GM18519 (cell line): ENCODE measurements around the gene WNT5A.

Experiments
- ATAC-seq: cut with Tn5 transposase; IDR thresholded peaks from one replicate; pipeline ENCODE4 v1.9.1; 2021; ENCODE audit warnings: mild to moderate bottlenecking, moderate library complexity; ENCODE audit not compliant: unreplicated experiment, low FRiP score

Gene WNT5A

DNA sequence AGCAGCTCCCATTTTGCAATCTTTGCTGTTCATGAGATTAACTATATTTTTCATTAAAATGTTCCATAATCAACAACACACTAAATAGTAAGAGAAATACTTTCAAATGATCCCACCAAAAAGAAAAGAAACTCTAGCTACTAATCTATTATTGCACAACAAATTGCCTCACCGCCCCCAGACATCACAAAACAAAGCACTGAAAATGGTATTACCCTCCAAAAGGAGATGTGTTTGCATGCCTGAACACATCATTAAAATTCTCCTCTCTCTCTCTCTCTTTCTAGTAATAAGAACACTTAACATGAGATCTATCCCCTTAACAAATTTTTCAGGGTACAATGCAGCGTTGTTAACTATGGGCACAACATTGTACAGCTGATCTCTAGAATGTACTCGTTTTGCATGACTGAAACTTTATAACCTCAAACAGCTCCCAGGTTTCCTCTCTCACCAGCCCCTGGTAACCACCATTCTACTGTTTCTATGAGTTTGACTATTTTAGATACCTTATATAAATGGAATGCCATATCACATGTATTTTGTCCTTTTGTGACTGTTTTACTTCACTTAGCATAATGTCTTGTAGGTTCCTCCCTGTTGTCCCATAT, 33.1 kb downstream of the WNT5A start:
- no peak for ATAC-seq

DNA sequence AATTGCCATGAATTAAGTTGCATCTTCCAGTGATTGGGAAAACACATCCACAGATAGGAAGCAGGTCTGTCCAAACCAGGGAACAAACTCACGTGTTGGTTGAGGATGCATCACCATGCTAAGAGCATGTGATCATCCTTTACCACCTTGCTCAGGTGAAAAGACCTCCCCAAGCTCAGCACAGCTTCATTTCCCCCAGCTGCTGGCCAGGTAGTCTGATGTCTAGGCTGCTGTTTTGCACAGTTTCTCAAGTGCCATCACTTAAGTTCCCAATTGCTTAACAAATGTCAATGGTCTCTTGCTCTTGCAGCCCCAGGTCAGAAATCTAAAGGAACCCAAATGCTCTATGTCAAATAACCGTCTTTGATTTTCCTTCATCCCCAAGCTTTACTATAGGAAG, 34.2 kb downstream of the WNT5A start:
- no peak for ATAC-seq

DNA sequence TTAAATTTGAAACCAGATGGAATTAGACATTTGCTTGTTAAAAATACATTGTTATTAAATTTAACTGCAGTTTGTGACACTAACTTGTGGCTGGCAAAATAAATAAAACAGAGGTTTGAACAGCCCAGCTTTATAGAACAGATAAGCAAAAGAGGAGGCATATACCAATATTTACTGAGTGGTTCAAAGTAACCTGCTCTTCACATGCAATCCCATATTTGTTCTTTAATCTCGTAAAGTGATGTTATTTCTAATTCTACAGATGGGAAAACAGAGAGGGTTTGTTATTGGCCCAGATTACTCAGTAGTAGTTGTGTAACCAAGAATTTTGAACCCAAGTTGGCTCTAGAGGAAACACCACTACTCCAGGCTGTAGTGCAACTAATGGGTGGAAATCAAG, 37.6 kb downstream of the WNT5A start:
- no peak for ATAC-seq

DNA sequence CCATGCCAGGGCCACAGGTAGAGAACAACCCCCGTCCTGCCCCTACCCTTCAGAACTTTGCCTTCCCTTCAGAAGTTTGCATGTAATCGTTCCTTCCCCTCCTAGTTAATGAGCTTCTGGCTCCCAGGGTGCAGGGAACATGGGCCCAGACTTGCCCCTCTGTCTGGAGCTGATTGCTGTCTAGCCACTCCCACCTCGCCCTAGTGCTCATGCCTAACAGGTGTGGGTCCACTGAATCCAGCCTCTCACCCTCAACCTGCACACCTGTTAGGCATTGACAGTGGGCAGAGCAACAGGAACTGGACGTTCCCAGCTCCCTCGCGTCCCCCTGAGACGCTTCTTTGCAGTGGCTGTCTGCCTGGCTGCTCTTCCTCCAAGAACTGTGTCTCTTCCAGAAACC, 40.3 kb downstream of the WNT5A start:
- no peak for ATAC-seq

DNA sequence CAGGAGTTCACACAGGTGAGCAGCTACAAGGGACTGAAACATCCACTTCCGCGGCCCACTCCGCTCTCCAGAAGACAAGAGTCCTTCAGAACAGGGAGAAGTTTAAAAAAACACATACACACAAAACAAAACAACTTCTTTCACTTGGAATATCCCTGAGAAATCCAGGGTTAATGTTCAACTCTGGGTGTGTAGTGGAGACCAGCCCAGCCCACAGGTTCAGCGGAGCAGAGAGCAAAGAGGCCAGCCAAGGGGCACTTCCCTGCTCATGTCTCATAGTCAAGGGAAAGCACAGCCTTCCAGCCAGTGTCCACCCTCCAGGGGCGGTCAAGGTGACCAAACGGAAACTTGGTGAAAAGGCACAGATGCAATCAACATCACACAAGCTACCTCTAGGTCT, 41.6 kb downstream of the WNT5A start:
- no peak for ATAC-seq

DNA sequence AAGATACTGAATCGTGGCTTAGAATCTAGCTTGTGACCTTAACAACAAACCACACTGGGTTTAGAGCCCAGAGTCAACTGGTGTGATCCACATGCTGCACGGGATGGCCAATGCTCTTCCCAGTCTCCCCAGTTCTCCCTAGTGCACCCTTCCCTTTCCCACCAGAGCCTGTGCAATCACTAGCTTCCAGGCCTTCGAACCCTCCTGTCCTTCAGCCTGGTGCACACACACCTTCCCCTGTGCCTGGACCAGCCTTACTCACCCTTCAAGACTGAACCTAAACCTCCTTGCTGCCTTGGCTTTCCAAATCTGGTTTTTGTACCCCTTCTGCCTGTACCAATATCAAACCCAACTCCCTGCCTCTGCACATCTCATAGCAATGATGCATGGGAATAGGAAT, 43.8 kb downstream of the WNT5A start:
- ATAC-seq = no peak

DNA sequence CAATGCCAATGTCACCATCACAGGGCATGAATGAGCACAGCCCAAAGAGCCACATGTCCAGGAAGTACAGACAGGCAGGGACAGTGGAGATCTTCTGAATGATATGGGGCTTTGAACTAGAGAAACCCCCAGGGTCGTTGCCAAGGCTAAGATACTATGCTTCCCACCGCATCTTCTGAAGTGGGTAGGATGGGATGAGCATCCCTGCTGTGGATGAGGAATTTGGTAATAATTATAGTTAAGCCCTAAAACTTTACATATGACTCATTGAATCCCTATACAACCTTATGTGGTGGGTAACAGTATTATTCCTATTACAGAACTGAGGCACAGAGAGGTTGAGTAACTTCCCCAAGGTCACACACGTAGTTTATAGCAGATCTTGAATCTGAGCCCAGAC, 44.2 kb downstream of the WNT5A start:
- ATAC-seq = no peak

DNA sequence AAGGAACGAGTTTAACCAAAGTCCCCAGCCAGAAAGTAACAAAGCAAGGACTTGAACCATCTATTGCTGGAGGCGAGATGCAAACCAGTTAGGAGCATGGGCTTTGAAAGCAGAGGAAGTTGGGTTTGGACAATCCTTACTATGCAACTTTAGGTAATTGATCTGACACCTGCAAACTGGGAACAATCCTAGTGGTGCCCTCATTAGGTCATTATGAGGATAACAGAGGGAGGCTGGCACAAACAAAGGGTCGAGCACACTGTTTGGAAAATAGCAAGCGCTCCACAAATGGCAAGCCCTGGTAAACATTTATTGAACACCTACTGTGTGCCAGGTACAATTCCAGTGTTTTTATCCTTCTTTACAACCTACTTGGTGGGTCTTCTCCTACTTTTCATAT, 45.6 kb downstream of the WNT5A start:
- ATAC-seq = no peak

DNA sequence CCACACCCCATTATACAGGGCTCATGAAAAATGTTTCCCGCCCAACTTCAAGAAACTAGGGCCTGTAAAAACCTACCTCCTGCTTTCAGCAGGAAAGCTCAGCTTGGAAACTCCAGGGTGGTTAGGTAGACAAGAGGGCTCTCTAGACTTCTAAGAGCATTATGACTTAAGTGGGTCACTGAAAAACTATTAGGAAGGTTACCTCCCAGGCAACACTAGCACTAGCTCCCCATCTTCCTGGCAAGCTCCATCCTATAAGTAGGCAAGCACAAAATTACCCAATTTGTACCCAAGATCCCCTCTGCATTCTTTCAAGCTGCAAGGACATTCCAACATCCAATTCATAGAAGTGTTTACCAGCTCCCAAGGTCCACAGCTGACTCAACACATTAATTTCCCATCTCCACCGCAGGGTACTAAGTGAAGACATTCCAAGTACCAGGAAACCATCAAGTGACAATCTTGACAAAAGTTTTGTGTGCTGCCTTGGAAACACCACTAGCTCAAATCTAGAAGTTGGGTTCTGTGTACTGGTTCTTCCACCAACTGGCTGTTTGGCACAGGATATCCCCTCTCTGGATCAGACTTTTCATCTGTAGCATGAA, 46.9 kb downstream of the WNT5A start:
- ATAC-seq = no peak

DNA sequence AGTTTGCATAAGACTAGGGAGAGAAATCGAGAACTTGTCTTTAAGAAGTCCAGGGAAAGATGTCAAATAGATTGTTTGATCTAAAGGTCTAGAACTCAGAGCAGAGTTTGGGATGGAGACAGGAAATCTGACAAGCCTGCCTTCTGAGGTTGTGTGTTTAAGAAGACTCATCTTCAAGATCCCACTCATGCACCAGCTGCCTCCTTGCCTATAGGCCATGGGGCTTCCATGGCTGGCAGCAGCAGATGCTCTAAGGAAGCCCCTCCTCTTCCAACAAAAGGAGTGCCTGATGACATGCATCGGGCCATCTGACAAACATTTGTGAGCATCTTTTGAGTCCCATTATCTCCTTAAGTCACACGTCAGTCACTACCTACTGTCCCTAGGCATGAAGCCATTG, 47.4 kb downstream of the WNT5A start:
- no peak for ATAC-seq

DNA sequence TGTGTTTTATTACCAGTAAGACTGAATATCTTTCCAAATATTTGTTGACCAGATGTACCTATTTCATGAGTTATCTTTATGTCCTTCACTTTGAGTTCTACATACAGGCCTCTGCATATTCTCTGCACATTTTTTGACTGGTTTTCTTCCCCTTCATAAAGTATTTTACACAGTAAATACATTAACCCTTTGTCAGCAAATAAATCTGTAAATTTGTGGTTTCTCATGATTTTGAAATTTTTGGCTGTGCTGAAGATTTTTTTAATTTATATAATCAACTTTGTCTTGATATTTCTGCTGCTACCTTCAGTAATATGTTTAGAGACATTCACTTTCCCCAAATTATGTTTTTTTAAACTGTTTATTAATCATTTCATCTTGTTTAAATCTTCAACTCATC, 50.5 kb downstream of the WNT5A start:
- no peak for ATAC-seq

DNA sequence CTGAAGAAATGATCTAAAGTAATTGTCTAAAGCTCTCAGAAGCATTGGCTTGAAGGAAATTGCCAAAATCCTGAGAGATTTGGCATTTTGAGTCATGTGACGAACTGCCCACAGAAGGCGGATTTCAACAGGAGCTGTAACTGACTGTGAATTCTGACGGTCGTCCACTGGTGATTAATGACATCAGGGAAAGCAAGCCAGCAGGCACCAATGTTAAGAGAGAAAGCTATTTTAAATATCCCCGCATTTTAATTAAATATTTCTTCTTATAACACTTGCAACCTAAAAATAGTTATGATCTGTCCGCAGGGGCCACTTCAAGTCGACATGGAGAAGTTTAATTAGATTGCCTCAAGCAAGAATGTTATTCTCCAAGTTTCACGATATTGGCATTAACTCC, 51.6 kb downstream of the WNT5A start:
- no peak for ATAC-seq

DNA sequence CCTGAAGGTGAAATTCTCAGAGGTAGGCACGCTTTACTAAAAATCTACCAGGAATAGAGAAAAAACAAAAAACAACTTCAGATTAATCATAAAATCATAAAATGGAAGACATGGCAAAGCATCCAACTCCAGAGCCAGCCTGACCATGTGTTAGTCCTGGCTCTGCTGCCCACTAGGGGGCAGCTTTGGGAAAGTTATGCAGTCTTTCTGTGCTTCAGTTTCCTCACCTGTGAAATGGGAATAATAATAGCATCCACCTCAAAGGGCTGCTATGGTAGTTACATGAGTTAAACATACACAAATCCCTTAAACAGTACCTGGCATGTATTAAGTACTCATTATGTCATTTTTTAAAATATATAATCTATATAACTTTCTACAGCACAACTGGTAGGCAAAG, 52.3 kb downstream of the WNT5A start:
- peak; percentile 64 for ATAC-seq

DNA sequence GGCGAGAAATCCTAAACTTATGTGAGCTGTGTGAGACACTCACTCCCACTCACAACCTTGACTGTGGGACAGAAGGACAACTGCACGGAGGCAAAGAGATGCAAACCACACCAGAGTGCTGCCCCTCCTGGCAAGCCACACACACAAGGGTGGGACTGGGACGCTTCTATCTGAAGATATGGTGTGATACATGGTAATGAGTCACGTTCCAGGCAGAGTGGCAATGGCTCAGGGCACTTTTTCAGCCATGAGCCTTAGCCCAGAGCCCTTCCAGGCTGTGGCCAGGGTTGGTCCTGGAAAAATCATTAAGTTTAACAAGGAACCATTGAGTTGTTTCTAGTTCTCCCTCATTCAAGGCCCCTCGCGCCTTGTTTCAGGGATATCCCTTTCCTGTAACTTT, 56.1 kb downstream of the WNT5A start:
- ATAC-seq = no peak

DNA sequence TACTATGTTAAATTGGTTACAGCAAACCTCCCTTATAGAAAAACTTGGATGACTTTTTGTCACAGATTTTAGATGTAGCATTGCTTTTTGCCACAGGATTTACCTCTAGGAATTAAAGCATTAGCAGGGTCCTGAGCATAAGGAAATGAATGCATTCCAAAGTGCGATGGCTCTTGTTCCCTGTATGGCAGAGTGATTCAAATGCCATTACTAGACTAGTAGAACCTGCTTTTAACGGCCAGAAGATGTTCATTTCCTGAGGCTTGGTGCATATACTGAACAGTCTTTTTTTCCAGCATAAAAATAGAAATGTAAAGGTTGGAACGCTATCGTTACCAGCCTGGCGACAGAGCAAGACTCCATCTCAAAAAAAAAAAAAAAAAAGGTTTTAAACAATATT, 59.4 kb downstream of the WNT5A start:
- no peak for ATAC-seq

DNA sequence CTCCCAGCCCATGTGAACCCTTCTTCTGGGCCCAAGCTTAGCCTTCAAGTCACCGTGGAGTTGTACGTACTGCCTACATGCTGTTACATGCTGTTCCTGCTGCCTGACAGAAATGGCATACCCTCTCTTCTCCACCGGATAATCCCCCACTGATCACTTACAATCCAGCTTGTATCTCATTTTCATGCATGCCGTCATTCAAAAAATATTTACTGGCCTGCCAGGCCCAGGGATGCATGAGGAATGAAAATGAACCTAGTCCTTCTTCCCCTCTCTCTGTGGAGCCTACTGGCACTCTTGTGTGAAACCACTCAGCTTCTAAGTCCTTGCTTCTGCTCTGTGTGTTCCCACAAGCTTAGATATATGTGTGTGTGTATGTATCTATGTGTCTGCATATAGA, 60.6 kb downstream of the WNT5A start:
- no peak for ATAC-seq

DNA sequence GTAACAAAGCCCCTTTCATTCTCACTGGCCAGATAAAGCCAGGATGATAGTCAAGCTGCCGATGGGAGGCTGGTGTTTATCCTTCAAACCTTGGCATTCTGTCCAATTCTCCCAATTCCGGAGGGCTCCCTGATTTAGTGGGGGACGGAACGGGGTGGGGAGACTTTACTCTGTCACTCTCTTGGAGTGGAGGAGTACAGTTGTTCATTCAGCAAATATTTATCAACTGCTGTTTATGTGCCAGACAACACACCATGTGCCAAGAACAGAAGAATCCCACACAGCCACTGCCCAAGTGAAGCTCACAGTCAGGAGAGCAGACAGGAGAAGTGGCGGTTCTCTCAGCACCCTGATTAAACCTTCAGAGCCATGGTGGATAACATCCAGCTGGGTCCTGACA, 63.3 kb downstream of the WNT5A start:
- ATAC-seq = no peak

DNA sequence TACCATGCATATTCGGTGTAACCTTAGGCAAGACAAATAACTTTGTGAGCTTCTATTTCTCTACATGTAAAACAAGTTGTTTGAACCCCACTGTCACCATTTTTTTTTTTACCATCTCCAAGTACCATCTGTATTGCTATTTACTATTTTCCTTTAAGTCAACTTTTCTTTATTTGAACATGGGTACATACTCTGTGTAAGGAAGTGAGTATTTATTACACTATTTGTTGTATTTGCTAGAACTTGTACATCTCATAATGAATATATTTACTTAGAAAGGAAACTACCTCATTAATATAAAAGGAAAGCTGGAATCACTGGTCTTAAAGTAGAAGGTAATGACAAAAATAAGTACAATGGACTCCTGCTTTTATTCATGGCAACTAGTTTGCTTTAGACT, 69.9 kb downstream of the WNT5A start:
- ATAC-seq = no peak

DNA sequence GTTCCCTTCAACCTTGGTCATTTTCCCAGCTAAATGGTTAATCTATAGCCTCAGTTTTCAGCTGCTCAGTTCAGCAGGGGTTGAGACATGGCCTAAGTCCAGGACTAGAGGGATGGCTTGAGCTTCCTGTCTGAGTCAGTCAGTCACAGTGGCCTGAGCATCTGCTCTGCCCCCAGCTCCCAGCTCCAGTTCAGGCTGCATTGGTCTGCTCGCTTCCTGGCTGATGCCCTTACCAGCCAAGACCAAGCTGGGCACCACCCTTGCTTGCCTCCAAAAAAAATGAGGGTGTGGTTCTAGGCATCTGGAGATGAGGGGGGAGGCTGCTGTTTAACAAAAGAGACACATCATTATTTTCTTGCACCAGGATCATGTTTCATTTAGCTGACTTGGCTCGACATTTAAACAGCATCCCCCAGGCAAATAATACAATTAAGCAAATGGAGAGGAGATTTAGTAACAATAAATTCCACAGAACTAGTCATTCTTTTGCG, 70.7 kb downstream of the WNT5A start:
- ATAC-seq = no peak
